HG02852 (cell line): ENCODE measurements around the gene CCT7.
"Not testable (repeated sequence)": the region's sequence is repeated elsewhere in the genome, so short reads cannot be mapped to it uniquely, and the experiment has no call there.

ENCODE experiments used
- ATAC-seq: cut with Tn5 transposase; IDR thresholded peaks from one replicate; pipeline ENCODE4 v1.9.1; 2021; ENCODE audit warnings: mild to moderate bottlenecking, moderate library complexity; ENCODE audit not compliant: unreplicated experiment

CCT7 gene

DNA sequence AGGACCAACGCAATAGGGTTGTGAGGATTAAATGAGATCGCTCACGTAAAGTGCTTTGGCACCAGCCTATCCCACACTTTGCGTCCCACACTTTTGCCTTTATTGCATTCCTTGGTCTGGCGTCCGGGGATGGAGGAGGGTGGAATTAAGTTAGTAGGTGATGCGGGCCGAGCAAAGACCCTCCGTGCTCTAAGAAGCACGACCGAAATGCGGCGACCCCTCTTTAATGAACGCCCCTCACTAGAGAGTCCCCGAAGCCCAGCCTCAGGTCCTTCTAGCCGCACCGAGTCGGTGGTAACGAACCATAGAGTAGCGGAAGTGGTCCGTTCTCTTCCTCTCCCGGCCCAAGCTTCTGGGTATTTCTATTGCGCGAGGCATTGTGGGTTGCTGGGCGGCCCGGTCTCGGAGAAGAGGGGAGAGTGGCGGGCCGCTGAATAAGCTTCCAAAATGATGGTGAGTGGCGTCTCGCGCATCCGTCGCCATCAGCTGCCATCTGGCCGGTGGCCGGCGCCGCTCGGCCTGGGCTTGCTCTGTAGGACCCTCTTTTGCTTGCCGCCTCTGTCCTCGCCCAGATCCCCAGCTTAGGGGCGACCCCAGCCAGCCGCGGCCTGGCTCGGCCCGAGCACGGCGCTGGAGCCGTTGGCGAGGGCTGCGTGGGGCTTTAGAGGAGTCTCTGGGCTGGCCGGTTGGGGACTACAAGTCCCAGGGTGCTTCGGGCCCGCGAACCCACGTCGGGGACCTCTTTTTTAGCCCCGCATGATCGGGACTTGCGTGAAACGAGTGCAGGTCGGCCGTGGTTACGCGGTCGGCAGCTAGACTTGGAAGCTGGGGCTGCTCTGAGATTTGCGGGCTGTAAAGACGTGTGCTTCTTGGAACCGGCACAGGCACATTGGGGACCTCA lies at the start of gene CCT7:
TSS of gene CCT7 (plus strand) at position 377 of the 901 bp plus-strand sequence. CDS start at position 448, 71 bp downstream.
- ATAC-seq = peak; percentile 61

DNA sequence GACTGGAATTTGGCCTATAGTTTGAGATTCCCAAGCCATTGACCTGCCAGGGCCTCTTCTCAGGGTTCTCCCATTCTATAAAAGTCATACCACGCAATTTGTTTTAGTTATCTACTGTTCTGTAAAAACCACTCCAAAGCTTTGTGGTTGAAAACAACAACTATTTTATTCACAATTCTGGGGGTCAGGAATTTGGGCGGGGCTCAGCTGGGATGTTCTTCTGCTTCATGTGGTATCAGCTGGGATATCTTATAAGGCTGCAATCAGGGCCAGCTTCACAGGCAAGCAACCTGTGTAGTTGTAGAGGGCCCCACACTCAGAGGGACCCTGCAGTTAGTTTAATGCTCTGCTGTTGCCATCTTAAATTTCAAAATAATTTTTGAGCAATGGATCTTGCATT lies 48.1 kb upstream of the CCT7 start:
- ATAC-seq = no peak

DNA sequence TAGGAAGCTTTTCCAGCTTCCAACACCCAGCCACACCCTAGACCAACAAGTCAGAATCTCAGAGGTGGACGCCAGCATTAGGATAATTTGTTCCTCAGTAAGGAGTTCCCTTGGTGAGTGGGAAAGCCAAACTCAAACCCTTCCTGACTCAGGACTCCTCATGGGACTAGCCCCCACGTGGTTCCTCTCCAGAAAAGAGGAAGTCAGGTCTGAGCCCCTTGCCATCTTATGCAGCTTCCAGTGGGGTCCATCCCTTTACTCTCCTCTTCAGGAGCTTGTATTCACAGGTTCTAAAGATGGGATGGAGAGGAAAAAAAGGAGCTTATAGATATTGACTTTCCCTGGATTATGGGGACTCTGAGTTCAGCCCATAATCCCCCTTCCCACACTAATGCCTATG lies 46.6 kb upstream of the CCT7 start:
- ATAC-seq = no peak

DNA sequence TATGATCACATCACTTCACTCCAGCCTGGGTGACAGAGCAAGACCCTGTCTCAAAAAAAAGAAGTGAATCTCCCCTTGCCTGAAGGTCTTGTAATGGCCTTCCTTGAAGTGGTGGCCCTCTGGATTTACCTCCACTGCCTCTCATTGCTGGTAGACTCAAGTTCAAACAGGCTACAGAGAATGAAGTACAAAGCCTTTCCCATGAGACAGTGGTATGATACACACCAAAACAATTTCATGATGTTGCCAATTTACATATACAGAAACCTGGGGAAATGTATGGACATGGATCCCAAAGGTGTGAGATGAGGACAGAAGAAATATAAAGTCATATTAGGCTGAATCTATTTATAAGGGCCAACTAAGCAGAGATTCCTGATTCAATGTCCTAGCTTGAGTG lies 36.5 kb upstream of the CCT7 start:
- no peak for ATAC-seq

DNA sequence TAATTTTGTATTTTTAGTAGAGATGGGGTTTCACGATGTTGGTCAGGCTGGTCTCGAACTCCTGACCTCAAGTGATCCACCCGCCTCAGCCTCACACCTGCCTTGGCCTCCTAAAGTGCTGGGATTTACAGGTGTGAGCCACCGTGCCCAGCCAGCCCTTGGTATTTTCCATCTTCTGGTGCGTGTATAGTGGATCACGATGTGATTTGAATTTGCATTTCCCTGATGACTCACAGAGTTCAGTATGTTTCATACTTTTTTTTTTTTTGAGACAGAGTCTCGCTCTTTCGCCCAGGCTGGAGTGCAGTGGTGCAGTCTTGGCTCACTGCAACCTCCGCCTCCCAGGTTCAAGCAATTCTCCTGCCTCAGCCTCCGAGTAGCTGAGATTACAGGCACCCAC lies 33.8 kb upstream of the CCT7 start:
- ATAC-seq = not testable (repeated sequence)

DNA sequence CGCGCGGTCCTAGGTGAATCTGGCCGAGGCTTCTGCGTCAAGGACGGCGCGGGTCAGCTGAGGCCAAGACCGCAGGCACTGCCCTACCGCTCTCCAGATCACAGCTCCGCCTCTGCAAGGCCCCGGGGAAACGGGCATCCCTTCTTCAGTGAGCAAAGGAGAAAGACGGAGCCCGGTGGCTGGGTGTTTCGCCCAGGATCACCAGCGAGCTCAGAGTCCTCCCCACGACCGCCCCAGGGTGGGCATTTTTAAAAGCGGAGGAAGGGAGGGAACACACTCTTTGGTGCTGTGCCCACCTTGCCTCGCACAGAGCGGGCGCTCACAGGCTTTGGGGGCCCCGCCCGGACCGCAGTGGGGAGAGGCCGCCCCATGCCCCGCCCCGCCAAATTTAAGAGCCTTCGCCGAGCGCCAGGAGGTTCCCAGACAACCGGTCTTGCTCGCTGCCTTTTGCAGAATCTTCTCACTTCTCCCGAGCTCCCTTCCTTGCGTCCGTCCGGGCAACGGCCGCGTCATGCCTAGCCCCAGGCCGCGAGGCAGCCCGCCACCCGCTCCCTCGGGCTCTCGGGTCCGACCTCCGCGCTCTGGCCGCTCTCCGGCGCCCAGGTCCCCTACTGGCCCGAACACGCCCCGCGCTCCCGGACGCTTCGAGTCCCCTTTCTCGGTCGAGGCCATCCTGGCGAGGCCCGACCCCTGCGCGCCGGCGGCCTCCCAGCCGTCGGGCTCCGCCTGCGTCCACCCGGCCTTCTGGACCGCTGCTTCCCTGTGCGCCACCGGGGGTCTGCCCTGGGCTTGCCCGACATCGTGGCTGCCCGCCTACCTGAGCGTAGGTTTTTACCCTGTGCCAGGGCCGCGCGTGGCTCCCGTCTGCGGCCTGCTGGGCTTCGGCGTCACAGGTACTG lies 31.7 kb upstream of the CCT7 start, which contains the start of gene NOTO:
TSS of gene NOTO (plus strand) at position 419 of the 899 bp plus-strand sequence. CDS start at position 512, 93 bp downstream.
- ATAC-seq = no peak

DNA sequence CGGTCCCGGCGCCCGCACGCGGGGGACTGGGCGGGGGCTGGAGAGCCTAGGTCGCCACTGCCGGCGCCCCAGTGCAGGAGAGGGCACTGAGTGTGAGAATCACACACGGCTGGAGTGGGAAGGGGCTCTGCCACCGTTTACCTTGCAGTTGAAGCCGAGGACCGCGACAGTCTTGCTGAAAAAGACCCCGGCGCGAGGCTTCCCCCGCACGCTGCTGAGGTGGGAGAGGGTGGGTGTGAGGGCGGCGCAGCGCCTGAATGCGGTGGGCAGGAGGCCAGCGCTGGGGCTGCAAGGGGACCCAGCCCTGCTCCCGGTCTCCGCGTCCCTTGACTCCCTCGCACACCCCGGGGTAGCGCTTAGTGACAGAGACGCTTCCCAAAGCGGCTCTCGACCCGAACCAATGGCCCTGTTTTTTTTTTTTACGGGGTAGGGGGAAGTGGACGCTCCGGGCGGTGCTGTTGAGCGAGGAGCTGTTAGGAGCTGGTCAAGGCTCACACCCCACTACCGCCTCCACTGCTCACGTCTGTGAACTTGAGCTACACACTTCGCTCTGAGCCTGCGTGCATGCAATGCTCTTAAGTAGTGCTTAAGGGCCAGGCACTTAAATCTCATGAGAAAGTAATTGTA lies 30.9 kb upstream of the CCT7 start:
- ATAC-seq = no peak

DNA sequence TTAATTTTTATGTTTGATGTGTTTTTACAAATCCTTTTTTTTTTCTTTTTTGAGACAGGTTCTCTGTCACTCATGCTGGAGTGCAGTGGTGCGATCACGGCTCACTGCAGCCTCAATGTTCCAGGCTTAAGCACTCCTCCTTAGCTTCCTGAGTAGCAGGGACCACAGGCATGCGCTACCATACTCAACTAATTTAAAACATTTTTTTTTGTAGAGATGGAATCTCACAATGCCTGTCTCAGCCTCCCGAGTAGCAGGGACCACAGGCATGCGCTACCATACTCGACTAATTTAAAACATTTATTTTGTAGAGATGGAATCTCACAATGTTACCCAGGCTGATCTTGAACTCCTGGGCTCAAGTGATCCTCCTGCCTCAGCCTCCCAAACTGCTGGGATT lies 28.5 kb upstream of the CCT7 start:
- no peak for ATAC-seq

DNA sequence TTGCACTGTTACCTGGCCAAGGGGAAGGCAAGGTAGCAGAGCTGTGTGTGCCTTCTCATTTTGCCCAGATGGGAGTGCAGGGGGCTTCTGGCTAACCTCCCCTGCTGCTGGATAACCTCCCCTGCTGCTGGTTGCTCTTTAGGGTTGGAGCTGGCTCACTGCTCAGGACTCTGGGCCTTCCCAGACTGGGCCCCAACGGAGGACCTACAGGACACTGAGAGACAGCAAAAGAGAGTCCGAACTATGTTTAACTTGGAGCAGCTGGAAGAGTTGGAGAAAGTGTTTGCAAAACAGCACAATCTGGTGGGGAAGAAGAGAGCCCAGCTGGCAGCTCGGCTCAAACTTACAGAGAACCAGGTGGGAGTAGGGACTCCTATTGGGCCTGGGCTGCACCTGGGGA lies 25.9 kb upstream of the CCT7 start:
- ATAC-seq = no peak

DNA sequence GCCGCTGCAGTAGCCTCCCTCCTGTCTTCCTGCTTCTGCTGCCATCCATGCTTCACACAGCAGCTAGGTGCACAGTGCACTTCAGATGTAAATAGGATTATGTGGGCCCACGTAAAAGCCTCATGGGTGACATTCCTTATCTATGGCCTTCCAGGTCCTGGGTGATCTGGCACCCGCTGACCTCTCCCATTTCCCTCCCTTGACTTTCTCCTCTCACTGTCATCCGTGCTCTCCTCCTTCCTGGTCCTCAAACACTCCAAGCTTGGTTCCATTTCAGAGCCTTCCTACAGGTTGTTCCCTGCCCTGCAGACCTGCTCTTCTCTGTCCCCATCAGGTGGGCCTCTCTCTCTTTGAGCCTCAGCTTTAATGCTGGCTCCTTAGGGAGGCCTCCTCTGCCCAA lies 24.1 kb upstream of the CCT7 start:
- ATAC-seq = no peak

DNA sequence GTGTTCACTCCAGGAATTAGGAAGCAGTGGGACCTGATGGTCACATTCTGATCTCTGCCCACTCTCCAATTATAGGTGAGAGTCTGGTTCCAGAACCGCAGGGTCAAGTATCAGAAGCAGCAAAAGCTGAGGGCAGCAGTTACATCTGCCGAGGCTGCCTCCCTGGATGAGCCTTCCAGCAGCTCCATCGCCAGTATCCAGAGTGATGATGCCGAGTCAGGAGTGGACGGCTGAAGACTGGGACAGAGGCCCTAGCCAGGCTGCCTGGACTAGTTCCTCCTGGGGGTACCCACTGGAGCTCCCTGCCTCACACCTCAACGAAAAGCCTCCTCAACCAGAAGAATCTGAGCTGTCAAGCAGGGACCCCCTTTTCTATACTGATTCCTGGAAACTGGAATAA lies 23.4 kb upstream of the CCT7 start:
- no peak for ATAC-seq

DNA sequence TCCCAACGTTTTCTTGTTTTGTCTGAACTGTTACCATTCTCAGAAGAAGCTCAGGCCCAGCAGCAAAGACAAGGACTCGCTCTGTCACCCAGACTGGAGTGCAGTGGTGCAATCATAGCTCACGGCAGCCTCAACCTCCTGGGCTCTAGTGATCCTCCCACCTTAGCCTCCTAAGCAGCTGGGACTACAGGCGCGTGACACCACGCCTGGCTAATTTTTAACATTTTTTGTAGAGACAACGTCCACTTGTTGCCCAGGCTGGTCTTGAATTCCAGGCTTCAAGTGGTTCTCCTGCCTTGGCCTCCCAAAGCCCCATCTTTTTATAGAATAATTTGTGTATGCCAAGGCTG lies 22.0 kb upstream of the CCT7 start:
- ATAC-seq = no peak

DNA sequence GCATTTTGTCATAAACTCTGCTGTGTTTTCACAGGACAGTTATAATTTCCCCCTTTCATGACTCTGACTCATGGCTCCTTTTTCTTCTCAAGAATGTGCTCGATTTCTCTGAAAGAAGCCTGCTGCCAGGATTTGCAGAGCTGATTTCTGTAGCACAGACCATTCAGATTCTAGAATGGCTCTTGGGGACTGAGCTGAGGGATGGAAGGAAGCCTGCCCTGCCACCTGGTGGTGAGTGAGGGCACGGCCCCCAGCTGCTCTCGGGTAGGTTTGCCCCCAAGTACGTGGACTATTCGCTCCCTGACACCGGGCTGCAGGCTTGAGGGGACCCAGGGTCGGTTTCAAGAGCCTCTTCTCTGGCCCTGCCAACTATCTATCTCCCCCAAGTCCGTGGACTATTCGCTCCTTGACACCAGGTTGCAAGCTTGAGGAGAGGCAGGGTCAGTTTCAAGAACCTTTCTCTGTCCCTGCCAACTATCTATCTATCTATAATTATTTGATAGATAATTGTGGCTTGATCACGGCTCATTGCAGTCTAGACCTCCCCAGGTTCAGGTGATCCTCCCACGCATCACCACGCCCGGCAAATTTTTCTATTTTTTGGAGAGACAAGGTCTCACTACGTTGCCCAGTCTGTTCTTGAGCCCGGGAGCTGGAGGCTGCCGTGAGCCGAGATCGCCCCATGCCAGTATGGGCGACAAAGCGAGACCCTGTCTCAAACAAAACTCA lies 21.5 kb upstream of the CCT7 start:
- peak; percentile 62 for ATAC-seq

DNA sequence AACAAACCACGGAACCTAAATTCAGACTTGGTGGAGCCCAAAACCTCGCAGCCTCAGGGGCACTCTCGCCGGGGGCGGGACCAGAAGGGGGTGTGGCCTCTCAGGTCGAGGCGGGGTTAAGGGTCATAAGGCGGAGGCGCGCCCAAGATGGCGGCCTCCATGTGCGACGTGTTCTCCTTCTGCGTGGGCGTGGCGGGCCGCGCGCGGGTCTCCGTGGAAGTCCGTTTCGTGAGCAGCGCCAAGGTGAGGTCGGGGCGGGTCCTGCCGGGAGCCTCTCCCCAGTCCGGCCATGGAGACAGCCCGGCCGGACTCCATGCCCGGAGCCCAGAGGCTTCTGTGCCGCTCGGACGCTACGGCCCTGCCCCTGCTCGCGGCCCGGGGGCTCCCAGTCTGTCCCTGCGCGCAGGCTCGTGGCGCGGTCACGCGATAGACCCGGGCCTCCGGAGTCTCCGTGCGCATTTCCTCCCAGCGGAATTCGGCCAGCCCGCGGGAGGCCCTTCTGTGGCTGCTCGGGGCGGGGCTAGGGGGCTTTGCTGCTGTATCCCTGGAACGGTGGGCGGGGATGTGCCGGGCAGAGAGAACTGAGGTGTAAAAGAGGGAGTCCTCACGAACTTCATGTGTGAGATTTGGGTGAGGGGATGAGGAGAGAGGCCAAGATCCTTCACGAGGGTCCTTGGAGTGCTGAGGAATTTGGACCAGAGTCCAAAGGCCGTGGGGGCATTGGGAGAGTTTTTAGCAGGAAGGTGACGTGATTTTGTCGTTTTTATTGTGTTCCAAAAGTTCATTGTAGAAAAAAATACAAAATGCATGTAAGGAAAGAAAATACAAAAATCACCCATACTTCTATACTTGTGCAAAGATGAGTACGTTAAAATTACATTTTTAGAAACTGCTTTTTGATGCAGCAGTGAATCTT lies 19.7 kb upstream of the CCT7 start, which contains the start of gene SMYD5:
TSS of gene SMYD5 (plus strand) at position 126 of the 916 bp plus-strand sequence. CDS start at position 148, 22 bp downstream.
- peak; percentile 92 for ATAC-seq

DNA sequence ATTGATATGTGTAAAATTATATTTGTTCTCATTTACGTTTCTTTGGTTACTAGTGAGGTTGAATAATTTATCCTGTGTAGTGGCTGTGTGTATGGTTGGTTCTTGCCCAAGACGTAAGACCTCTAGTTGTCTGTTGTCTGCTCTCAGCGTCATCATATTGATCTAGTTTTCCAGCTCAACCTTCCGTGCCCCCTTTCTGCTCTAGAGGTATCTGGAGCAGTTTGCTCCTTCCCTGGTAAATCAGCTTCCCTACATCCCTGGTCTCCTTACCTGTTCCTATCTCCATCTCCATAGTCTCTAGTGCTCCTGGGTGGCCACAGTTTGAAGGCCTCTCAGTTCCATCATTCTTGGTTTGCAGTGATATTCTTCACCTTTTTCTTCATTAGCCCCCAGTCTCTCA lies 18.9 kb upstream of the CCT7 start:
- no peak for ATAC-seq

DNA sequence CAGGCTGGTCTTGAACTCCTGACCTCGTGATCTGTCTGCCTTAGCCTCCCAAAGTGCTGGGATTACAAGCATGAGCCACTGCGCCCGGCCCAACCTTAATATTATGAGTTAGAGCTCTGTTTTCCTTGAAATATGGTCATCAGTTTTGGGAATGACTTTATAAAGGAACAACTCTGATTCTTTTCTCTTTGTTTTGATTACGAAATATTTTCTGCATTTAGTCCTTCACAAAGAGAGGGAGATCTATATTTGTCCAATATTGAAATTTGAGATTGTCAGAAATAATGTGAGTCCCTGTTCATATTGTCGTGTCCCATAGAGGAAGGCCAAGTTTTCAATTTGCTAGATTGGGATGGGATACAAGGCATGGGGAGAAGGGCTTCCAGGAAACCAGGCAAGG lies 16.9 kb upstream of the CCT7 start:
- no peak for ATAC-seq

DNA sequence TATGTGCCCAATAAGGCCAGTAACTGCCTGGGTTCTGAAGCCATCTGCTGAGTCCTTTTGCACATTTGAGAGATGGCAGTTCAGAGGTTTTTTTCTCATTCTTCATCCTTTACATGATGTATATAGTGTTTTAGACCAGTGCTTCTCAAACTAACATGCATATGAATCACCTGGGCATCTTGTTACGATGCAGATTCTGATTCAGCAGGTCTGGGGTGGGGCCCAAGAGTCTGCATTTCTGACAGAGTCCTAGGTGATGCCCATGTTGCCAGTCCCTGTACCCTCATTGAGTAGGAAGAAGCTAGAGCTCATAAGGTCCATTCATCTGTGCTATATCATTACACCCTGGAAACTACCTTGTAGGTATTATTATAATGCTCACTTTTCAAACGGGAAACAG lies 16.3 kb upstream of the CCT7 start:
- no peak for ATAC-seq

DNA sequence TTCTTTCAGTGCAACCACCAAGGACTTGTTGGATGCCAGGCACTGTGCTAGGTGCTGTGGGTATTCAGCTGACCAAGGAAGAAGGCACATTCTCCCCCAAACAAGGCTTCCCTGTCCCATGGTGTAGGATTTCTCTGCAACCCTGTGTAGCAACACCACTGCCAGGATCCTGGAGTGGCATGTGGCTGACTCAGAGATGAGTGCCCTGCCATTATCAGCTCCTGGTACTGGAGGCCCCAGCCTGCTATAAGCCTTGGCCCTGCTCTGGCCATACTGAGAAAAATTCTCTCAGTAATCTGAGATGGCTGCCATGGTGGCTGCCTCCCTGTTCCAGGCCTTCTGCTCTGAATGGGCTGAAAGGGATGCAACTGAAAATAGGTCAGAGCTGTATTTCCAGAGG lies 15.8 kb upstream of the CCT7 start:
- ATAC-seq = no peak

DNA sequence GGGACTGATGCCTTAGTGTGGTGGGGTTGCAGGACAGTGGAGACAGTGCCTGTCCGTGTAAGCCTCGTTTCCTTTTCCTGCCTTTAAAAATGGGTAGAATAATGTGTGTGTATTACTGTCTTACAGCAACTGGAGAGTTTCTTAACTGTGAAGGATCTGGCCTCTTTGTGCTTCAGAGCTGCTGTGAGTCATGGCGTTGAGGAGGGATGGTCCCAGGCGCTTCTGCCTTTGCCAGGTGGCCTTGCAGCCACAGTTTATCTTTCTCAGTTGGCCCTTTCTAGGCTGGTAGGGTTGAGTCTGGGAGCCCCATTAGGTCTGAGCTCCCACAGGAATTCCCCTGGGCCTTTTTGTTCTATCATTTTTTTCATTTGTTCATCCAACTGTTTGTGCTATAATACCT lies 10.3 kb upstream of the CCT7 start:
- no peak for ATAC-seq
